HEK293T (cell line): ENCODE data around the gene PNKD.

Experiments
- BHLHE40 ChIP-seq: fragments of 450-650 bp; IDR thresholded peaks from 2 replicates; pipeline ENCODE4 v1.6.1; 2016; ENCODE audit warnings: mild to moderate bottlenecking, moderate library complexity, borderline replicate concordance
- ELF4 ChIP-seq: fragments of 450-650 bp; IDR thresholded peaks from 2 replicates; pipeline ENCODE4 v1.6.1; 2017; ENCODE audit warnings: antibody characterized with exemption
- HDGF ChIP-seq: fragments of 450-650 bp; IDR thresholded peaks from 2 replicates; pipeline ENCODE4 v1.6.1; 2017; ENCODE audit warnings: antibody characterized with exemption, borderline replicate concordance
- SP1 ChIP-seq: fragments of 450-650 bp; IDR thresholded peaks from 2 replicates; pipeline ENCODE4 v1.6.1; 2017
- SUZ12 ChIP-seq: fragments of 450-650 bp; IDR thresholded peaks from 2 replicates; pipeline ENCODE4 v1.6.1; 2016; ENCODE audit warnings: mild to moderate bottlenecking
- TARDBP ChIP-seq: fragments of 450-650 bp; IDR thresholded peaks from 2 replicates; pipeline ENCODE4 v1.6.1; 2016
- ZNF384 ChIP-seq: fragments of 450-650 bp; IDR thresholded peaks from 2 replicates; pipeline ENCODE4 v1.6.1; 2016

GRCh38 chr2:218312267-218312756 lies 42.0 kb downstream of the PNKD start:
- TF ChIP-seq ZNF384 (no peak), BHLHE40 (no peak), SP1 (no peak), SUZ12 (no peak), ELF4 (no peak), HDGF (no peak), TARDBP (no peak)
